Prostate gland (tissue), 2 donors: Measurements from ENCODE around the gene ATP8B3.

Experiments used
- CTCF ChIP-seq, 4 experiments: fragments of 200-600 bp in 2 of 4; fragments of 450-650 bp in 2 of 4; sonication (generic) in 2 of 4; IDR thresholded peaks; 1 replicate in 3 of 4; 2 replicates in 1 of 4; pipeline ENCODE4 v1.5.1; 2016 to 2019; ENCODE audit warnings: antibody characterized with exemption in 4 of 4, mild to moderate bottlenecking in 2 of 4, moderate library complexity in 2 of 4
- POLR2AphosphoS5 ChIP-seq: sonication (generic); formaldehyde crosslinking; IDR thresholded peaks from one replicate; pipeline ENCODE4 v1.6.1; 2017; ENCODE audit warnings: antibody characterized with exemption

GRCh38 chr19:1824252-1824622 lies 12.2 kb upstream of the ATP8B3 start:
- no peak for TF ChIP-seq CTCF (IDR thresholded peaks at IDR 0.05)
- no peak for TF ChIP-seq POLR2AphosphoS5
